CD4-positive, alpha-beta memory T cell (primary cell): Measurements from ENCODE around the gene APOH. TPM values are rescaled to one million over a fixed set of nuclear protein-coding genes. Genes with fewer than 3 reads are reported as not detected.

ENCODE experiments used
- CTCF ChIA-PET: fragments of 350-600 bp; sonication (Branson Sonifier 250); formaldehyde crosslinking; loops from one replicate; lab custom pipeline; 2021; ENCODE audit warnings: inconsistent platforms; ENCODE audit not compliant: partially characterized antibody; lab: Charles Lee
- POLR2A ChIA-PET: fragments of 350-600 bp; sonication (Branson Sonifier 250); formaldehyde crosslinking; loops from one replicate; lab custom pipeline; 2021; ENCODE audit not compliant: partially characterized antibody; lab: Charles Lee
- DNase-seq, 5 donors: peaks; one replicate each; pipeline versions ENCODE4 v3.0.0 to v3.0.0-alpha.2; 2020 to 2022; ENCODE audit warnings: mixed read lengths in 1 of 5
- H3K27ac ChIP-seq: one replicate; pipeline ENCODE4 v1.7.0; 2013; ENCODE audit warnings: low read depth, low read length
- H3K27me3 ChIP-seq: 2 replicates; pipeline ENCODE4 v1.7.0; 2013; ENCODE audit warnings: mild to moderate bottlenecking, low read length, moderate library complexity; ENCODE audit not compliant: insufficient read depth
- H3K36me3 ChIP-seq: 2 replicates; pipeline ENCODE4 v1.7.0; 2013; ENCODE audit warnings: mild to moderate bottlenecking, low read length, moderate library complexity; ENCODE audit not compliant: insufficient read depth
- H3K4me1 ChIP-seq: 2 replicates; pipeline ENCODE4 v1.7.0; 2013; ENCODE audit warnings: mild to moderate bottlenecking, low read length, moderate library complexity; ENCODE audit not compliant: insufficient read depth
- H3K4me3 ChIP-seq, 2 donors: one replicate each; pipeline ENCODE4 v1.7.0; 2013; ENCODE audit warnings: low read length in 2 of 2, mild to moderate bottlenecking in 1 of 2
- H3K9me3 ChIP-seq, 2 donors: one replicate each; pipeline ENCODE4 v1.7.0; 2013; ENCODE audit warnings: low read length in 2 of 2, control low read depth in 1 of 2; ENCODE audit not compliant: control insufficient read depth in 1 of 2
- H3K27ac Mint-ChIP-seq, 7 donors: one replicate each; pipeline ENCODE4 v1.8.0; 2020 to 2021; ENCODE audit warnings: mixed read lengths in 7 of 7, mild to moderate bottlenecking in 6 of 7, inconsistent platforms in 3 of 7, moderate library complexity in 3 of 7
- H3K27me3 Mint-ChIP-seq, 2 donors: one replicate each; pipeline ENCODE4 v1.8.0; 2020 to 2021; ENCODE audit warnings: mixed read lengths in 2 of 2
- H3K36me3 Mint-ChIP-seq, 2 donors: one replicate each; pipeline ENCODE4 v1.8.0; 2020 to 2021; ENCODE audit warnings: mixed read lengths in 2 of 2, inconsistent platforms in 1 of 2, mild to moderate bottlenecking in 1 of 2
- H3K4me1 Mint-ChIP-seq, 4 donors: one replicate each; pipeline ENCODE4 v1.8.0; 2020 to 2021; ENCODE audit warnings: mixed read lengths in 4 of 4, mild to moderate bottlenecking in 1 of 4
- H3K4me3 Mint-ChIP-seq, 8 donors: one replicate each; pipeline ENCODE4 v1.8.0; 2020 to 2021; ENCODE audit warnings: mixed read lengths in 8 of 8, mild to moderate bottlenecking in 7 of 8, moderate library complexity in 6 of 8, inconsistent platforms in 3 of 8
- H3K9me3 Mint-ChIP-seq, 8 donors: one replicate each; pipeline ENCODE4 v1.8.0; 2020 to 2021; ENCODE audit warnings: mixed read lengths in 8 of 8, mild to moderate bottlenecking in 5 of 8, inconsistent platforms in 3 of 8, moderate library complexity in 1 of 8
- intact Hi-C: fragments of 100-400 bp; cut with micrococcal nuclease; formaldehyde crosslinking; loops from one replicate; pipeline ENCODE4 v1.15.1; 2023
- polyA plus RNA-seq, 2 donors: library from polyadenylated mRNA; unstranded; fragments of 300-500 nt; fragmentation: Illumina TruSeq; gene quantifications; one replicate each; pipeline ENCODE4 v1.2.3, GENCODE V29; 2021
- total RNA-seq, 2 experiments: library from RNA; stranded (reverse); gene quantifications; one replicate each; pipeline ENCODE4 v1.2.3, GENCODE V29; 2021

The APOH gene
- total and polyA plus RNA-seq, 4 experiments from 2014 or later = 0.44 TPM; not detected in 3

DNA sequence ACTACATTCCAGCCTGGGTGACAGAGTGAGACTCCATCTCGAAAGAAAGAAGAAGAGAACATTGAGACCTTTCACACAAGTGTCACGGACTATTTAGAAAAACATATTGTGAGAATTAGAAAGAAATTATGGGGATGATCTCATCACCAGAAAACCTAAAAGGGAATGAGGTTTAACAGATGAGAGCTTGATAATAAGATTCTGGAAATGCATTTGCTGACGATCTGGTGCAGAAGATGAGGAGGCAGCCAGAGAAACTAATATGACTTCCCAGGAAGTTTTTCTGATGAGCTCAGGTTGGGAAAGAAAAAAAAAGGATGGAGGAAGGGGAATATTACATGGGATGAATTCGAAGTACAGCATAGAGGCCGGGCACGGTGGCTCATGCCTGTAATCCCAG lies 10.8 kb upstream of the APOH start:
- H3K36me3 Mint-ChIP-seq = no peaks in the 10 kb centered on the region
- H3K27ac Mint-ChIP-seq = peak overlapping the region in 1 of 7 donors; percentile 28
- Histone ChIP-seq H3K4me1 (no peaks in the 10 kb centered on the region), H3K9me3 (no peaks in the 10 kb centered on the region), H3K27ac (no peak overlapping the region), H3K27me3 (no peaks in the 10 kb centered on the region), H3K4me3 (no peak overlapping the region), H3K36me3 (no peaks in the 10 kb centered on the region)
- H3K4me3 Mint-ChIP-seq = no peak overlapping the region
- no peak for DNase-seq
- ChIA-PET POLR2A (no interaction called here), CTCF (interaction anchor here (0.9 kb wide), 1 partner anchor 40 kb away, joined by 3 read pairs; no protein-coding TSS in a partner anchor)
- peaks cover 5 to 6% (median 5%) of the 10 kb centered on the region in 4 donors for H3K4me1 Mint-ChIP-seq
- no peaks in the 10 kb centered on the region for H3K27me3 Mint-ChIP-seq
- H3K9me3 Mint-ChIP-seq = peaks cover 0 to 2% (median 0%) of the 10 kb centered on the region in 8 donors
- intact Hi-C loops = no loop called here

DNA sequence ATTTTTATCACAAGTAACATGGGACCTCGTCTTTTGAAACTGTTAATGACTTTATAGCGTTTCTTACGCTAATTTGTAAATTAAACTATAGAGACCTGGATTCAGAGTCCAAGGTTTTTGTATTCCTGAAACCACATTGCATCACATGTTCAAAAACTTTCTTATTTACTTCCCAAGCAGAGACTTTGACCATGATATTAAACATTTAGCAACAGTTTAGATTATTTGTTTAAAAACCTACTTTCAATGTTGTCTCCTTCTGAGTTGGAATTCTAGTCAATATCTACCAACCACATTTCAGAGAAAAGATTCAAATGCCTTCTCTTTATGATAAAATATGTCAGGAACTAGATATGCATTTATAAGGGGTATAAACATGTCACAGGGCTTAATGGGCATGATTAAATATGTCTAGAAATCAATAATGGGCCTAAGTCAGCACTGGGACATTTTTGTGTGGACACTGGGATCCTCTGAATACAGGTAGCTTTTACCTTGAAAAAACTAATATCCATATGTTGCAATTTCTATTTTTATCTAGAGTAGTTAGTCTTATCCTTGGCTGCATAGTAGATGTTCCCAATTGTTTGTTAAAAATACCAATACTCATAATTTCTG lies 6.3 kb upstream of the APOH start:
- Histone ChIP-seq H3K27ac (no peak overlapping the region), H3K36me3 (no peaks in the 10 kb centered on the region), H3K4me1 (no peaks in the 10 kb centered on the region), H3K27me3 (no peaks in the 10 kb centered on the region), H3K9me3 (no peaks in the 10 kb centered on the region), H3K4me3 (no peak overlapping the region)
- Mint-ChIP-seq H3K27ac (no peak overlapping the region), H3K9me3 (peaks cover 0 to 6% (median 0%) of the 10 kb centered on the region in 8 donors), H3K36me3 (no peaks in the 10 kb centered on the region), H3K4me1 (peaks cover 4 to 10% (median 5%) of the 10 kb centered on the region in 4 donors), H3K27me3 (no peaks in the 10 kb centered on the region), H3K4me3 (no peak overlapping the region)
- ChIA-PET POLR2A (no interaction called here), CTCF (no interaction called here)
- DNase-seq = no peak
- intact Hi-C loops = no loop called here

DNA sequence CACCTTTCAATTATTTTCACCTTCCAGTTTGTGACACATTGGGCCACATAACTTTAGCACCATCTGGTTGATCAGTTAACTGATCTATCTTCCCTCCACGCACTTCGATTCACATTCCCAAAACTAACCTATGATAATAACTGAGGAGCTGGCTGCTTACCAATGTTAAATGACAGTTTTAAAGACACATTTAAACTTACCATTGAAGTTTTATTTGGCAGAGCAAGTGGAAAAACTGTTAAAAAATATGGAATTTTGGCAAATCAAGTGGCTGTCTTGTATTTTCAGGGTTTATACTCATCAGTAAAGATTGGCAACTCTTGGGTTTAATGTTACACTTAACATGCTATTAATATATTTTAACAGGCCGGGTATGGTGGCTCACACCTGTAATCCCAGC lies 5.4 kb upstream of the APOH start:
- Mint-ChIP-seq H3K27me3 (no peaks in the 10 kb centered on the region), H3K36me3 (no peaks in the 10 kb centered on the region), H3K4me1 (peaks cover 2 to 10% (median 5%) of the 10 kb centered on the region in 4 donors), H3K27ac (no peak overlapping the region), H3K9me3 (peaks cover 0 to 4% (median 0%) of the 10 kb centered on the region in 8 donors), H3K4me3 (peak overlapping the region in 1 of 8 donors; percentile 3)
- no peak overlapping the region for H3K4me3 ChIP-seq
- intact Hi-C loops = no loop called here
- no peak for DNase-seq
- no peaks in the 10 kb centered on the region for H3K36me3 ChIP-seq
- H3K4me1 ChIP-seq = no peaks in the 10 kb centered on the region
- no peaks in the 10 kb centered on the region for H3K27me3 ChIP-seq
- no peak overlapping the region for H3K27ac ChIP-seq
- POLR2A ChIA-PET = no interaction called here
- H3K9me3 ChIP-seq = no peaks in the 10 kb centered on the region
- CTCF ChIA-PET = no interaction called here

DNA sequence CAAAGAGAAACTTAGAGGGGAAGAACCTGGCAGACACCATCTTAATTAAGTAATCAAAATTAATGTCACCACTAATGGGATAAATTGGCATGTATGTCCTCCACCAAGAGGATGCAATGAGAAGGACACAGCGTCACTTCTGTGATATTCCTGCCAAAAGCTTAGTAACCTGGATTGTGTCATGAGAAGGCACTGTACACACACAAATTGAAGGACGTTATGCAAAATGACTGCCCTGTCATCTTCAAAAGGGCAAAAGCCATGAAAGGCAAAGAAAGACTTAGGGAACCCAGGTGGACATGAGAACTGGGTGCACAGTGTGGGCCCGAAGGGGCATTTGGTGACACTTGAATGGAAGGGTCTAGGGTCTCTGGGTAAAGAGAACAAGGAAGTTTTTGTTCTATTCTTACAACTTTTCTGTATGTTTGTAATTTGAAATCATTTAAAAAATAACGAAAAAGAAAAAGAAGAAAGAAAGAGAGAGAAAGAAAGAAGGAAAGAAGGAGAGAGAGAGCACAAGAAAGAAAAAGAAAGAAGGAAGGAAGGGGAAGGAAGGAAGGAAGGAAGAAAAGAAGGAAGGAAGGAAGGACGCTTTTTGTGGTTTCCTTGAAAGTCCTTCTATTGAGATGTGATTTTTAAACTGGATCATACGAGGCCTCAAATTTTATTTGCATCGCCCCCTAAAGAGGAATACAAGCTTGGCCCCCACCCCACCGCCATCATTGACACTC lies 4.0 kb upstream of the APOH start:
- Mint-ChIP-seq H3K27me3 (peaks cover 0 to under 1% of the 10 kb centered on the region in 2 donors), H3K9me3 (peaks cover 0 to 4% (median 0%) of the 10 kb centered on the region in 8 donors), H3K27ac (peak overlapping the region in 2 of 7 donors; percentile 70 to 83), H3K4me1 (peaks cover 2 to 10% (median 5%) of the 10 kb centered on the region in 4 donors), H3K4me3 (peak overlapping the region in 1 of 8 donors; percentile 20), H3K36me3 (no peaks in the 10 kb centered on the region)
- CTCF ChIA-PET = no interaction called here
- Histone ChIP-seq H3K27ac (no peak overlapping the region), H3K4me1 (no peaks in the 10 kb centered on the region), H3K4me3 (no peak overlapping the region), H3K27me3 (no peaks in the 10 kb centered on the region), H3K36me3 (no peaks in the 10 kb centered on the region), H3K9me3 (no peaks in the 10 kb centered on the region)
- intact Hi-C loops = no loop called here
- POLR2A ChIA-PET = no interaction called here
- DNase-seq = no peak

DNA sequence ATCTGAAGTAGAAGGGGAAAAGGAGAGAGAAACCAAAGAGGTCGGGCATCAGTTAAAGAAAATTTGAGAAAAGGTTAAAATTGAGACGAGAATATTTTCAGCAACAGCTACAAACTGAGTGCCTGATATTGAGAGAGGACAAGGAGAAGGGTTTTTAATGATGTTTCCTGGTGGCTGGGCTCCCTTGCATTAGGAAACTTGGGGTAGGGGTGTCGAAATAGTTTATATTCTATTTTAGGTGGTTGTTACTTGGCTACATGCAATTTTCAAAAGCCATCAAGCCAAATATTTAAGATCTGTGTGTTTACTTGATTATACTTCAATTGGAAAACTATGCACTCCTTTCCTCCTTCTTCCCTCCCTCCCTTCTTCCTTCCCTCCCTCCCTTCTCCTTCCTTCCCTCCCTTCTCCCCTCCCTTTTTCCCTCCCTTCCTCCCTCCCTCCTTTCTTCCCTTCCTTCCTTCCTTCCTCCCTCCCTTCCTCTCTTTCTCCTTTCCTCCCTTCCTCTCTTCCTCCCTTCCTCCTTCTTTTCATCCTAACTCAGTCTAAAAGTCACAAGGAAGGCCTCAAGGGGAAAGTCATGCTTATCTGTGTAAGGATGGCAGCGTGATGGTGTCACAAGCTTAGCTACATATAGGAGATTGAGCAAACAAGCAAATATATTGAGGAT lies 1.8 kb upstream of the APOH start:
- CTCF ChIA-PET = no interaction called here

DNA sequence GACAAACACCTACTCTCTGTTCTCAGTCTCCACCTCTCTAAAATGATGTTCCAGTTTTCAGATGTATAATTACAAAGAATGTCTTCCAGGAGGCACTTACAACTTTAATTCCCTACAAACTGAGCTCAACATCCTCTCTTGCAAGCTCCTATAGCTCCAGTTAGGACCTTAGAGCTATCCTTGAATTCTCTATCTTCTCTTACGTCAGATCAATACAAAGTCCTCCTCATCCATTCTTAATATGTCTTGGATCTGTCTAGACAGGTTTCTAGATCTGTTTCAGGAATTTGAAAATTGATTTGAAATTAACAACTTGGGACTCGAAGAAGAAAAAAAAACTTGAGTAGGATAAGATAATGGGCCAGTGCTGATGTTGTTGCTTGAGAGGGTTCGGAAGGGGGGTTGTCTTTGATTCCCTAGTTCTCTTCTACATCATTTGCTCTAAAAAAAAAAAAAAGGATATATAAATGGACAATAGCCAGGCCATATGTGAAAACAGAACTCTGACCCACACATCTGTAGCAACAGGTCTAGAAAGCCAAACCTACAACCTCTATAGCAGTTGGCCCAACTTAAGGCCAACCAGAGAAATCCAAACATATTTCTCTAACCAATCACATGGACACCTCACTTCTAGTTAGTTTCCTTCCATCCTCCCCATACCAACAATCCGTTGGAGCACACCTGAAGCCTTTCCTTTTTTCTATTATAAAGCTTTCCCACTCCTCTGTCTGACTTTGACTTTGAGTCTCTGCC lies 746 bp upstream of the APOH start:
- Mint-ChIP-seq H3K4me1 (peaks cover 2 to 10% (median 5%) of the 10 kb centered on the region in 4 donors), H3K27me3 (peaks cover 0 to 2% of the 10 kb centered on the region in 2 donors), H3K27ac (peak overlapping the region in 1 of 7 donors; percentile 50), H3K4me3 (no peak overlapping the region), H3K9me3 (peaks cover 0 to 4% (median 0%) of the 10 kb centered on the region in 8 donors), H3K36me3 (no peaks in the 10 kb centered on the region)
- no peak overlapping the region for H3K27ac ChIP-seq
- H3K36me3 ChIP-seq = no peaks in the 10 kb centered on the region
- intact Hi-C loops = no loop called here
- no peaks in the 10 kb centered on the region for H3K27me3 ChIP-seq
- H3K4me1 ChIP-seq = no peaks in the 10 kb centered on the region
- no peak for DNase-seq
- ChIA-PET POLR2A (no interaction called here), CTCF (no interaction called here)
- no peaks in the 10 kb centered on the region for H3K9me3 ChIP-seq
- H3K4me3 ChIP-seq = no peak overlapping the region

More for the DNA sequence above, 1.8 kb upstream of the APOH start:
- Mint-ChIP-seq H3K9me3 (peaks cover 0 to 4% (median 0%) of the 10 kb centered on the region in 8 donors), H3K27me3 (peaks cover 0 to 2% of the 10 kb centered on the region in 2 donors), H3K36me3 (no peaks in the 10 kb centered on the region), H3K4me1 (peaks cover 2 to 10% (median 5%) of the 10 kb centered on the region in 4 donors), H3K27ac (no peak overlapping the region), H3K4me3 (no peak overlapping the region)
- intact Hi-C loops = no loop called here
- Histone ChIP-seq H3K27ac (no peak overlapping the region), H3K27me3 (no peaks in the 10 kb centered on the region), H3K9me3 (no peaks in the 10 kb centered on the region), H3K4me3 (no peak overlapping the region), H3K36me3 (no peaks in the 10 kb centered on the region), H3K4me1 (no peaks in the 10 kb centered on the region)
- POLR2A ChIA-PET = no interaction called here
- no peak for DNase-seq
